ENCODE data around the gene ADAMTS17. TPM values are rescaled to one million over a fixed set of nuclear protein-coding genes. Genes with fewer than 3 reads are reported as not detected.

ADAMTS17 gene
- total RNA-seq, 1 donor from 2014 or later: 1.5 TPM

DNA sequence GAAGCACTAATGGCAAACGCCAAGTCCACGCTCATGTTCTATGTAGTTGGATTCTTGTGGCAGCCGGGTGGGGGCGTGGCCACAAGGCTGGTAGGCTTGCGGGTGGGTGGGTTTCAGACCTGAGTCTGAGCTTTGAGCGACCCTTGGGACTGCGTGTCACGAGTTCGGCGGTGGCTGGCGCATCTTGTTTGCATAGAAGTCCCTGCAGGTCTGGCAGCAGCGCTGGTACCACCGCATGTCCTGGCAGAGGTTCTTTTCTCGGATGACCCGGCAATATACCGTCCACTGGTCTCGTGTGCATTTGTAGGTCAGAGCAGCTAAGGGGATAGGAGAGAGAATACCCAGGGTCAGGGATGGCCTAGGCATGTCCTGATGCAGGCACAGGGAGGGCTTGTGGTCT, 367.5 kb downstream of the ADAMTS17 start:
- H4K20me1 ChIP-seq (ENCODE audit: low read depth): no peaks in the 10 kb centered on the region
- DNase-seq (ENCODE audit: low spot score): no peak

DNA sequence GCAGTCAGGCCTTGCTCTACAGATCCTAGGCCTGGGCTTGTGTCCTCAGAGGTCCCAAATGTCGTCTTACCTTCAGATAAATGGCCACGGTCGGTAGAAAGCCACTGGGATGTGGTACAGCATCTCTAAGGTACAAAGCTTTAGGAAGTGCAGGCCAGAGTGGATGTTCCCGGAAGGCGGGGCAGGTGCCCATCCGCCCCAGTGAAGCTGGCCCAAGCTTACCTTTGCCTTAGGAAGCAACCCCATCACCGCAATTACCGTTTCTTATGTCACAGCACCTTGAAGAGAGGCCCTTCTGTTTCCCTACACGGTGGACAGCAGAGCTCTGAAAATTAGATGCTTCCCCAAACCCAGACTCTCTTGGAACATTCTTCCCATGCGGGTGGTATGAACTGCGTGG, 368.4 kb downstream of the ADAMTS17 start:
- no peak overlapping the region for H3K4me3 Mint-ChIP-seq
- H4K20me1 ChIP-seq (ENCODE audit: low read depth): no peaks in the 10 kb centered on the region
- H3K27ac ChIP-seq: no peak overlapping the region
- no peak for DNase-seq (ENCODE audit: low spot score)
- H3K4me1 ChIP-seq: peaks cover 9% of the 10 kb centered on the region
- no peaks in the 10 kb centered on the region for H3K27me3 ChIP-seq
- peaks cover 4% of the 10 kb centered on the region for H3K27me3 Mint-ChIP-seq (ENCODE audit: insufficient read depth, low read depth)
- TF ChIP-seq EZH2phosphoT487 (IDR thresholded peaks at IDR 0.05) (no peak), EZH2 (IDR thresholded peaks at IDR 0.05) (no peak)
- TF ChIP-seq, protein P1, sequence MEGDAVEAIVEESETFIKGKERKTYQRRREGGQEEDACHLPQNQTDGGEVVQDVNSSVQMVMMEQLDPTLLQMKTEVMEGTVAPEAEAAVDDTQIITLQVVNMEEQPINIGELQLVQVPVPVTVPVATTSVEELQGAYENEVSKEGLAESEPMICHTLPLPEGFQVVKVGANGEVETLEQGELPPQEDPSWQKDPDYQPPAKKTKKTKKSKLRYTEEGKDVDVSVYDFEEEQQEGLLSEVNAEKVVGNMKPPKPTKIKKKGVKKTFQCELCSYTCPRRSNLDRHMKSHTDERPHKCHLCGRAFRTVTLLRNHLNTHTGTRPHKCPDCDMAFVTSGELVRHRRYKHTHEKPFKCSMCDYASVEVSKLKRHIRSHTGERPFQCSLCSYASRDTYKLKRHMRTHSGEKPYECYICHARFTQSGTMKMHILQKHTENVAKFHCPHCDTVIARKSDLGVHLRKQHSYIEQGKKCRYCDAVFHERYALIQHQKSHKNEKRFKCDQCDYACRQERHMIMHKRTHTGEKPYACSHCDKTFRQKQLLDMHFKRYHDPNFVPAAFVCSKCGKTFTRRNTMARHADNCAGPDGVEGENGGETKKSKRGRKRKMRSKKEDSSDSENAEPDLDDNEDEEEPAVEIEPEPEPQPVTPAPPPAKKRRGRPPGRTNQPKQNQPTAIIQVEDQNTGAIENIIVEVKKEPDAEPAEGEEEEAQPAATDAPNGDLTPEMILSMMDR (IDR thresholded peaks at IDR 0.05): no peak
- peaks cover 8% of the 10 kb centered on the region for H3K4me1 Mint-ChIP-seq
- no peak overlapping the region for H2AFZ ChIP-seq (replicated peaks)
- H3K36me3 Mint-ChIP-seq: no peaks in the 10 kb centered on the region
- H3K4me3 ChIP-seq: no peak overlapping the region
- no peaks in the 10 kb centered on the region for H3K9me3 ChIP-seq (ENCODE audit: low read depth)
- H3K9ac ChIP-seq: no peak overlapping the region
- no peaks in the 10 kb centered on the region for H3K79me2 ChIP-seq (ENCODE audit: low read depth)
- no peak overlapping the region for H3K27ac Mint-ChIP-seq
- no peak overlapping the region for H3K4me2 ChIP-seq
- no peaks in the 10 kb centered on the region for H3K9me3 Mint-ChIP-seq
- H3F3A ChIP-seq (ENCODE audit: low read depth): no peaks in the 10 kb centered on the region
- no peaks in the 10 kb centered on the region for H3K36me3 ChIP-seq

More for the DNA sequence above, 367.5 kb downstream of the ADAMTS17 start:
- no peaks in the 10 kb centered on the region for H3K27me3 ChIP-seq
- no peak overlapping the region for H3K4me2 ChIP-seq
- Mint-ChIP-seq H3K4me3 (no peak overlapping the region), H3K36me3 (no peaks in the 10 kb centered on the region), H3K9me3 (no peaks in the 10 kb centered on the region), H3K27me3 (ENCODE audit: insufficient read depth, low read depth) (peaks cover 4% of the 10 kb centered on the region), H3K27ac (no peak overlapping the region), H3K4me1 (peaks cover 8% of the 10 kb centered on the region)
- H3K36me3 ChIP-seq: no peaks in the 10 kb centered on the region
- H2AFZ ChIP-seq (replicated peaks): no peak overlapping the region
- no peak overlapping the region for H3K4me3 ChIP-seq
- H3K4me1 ChIP-seq: peaks cover 9% of the 10 kb centered on the region
- no peaks in the 10 kb centered on the region for H3F3A ChIP-seq (ENCODE audit: low read depth)
- H3K27ac ChIP-seq: no peak overlapping the region
- TF ChIP-seq EZH2phosphoT487 (IDR thresholded peaks at IDR 0.05) (no peak), EZH2 (IDR thresholded peaks at IDR 0.05) (no peak)
- TF ChIP-seq, protein P1 (IDR thresholded peaks at IDR 0.05): no peak
- H3K79me2 ChIP-seq (ENCODE audit: low read depth): no peaks in the 10 kb centered on the region
- no peaks in the 10 kb centered on the region for H3K9me3 ChIP-seq (ENCODE audit: low read depth)
- H3K9ac ChIP-seq: no peak overlapping the region

DNA sequence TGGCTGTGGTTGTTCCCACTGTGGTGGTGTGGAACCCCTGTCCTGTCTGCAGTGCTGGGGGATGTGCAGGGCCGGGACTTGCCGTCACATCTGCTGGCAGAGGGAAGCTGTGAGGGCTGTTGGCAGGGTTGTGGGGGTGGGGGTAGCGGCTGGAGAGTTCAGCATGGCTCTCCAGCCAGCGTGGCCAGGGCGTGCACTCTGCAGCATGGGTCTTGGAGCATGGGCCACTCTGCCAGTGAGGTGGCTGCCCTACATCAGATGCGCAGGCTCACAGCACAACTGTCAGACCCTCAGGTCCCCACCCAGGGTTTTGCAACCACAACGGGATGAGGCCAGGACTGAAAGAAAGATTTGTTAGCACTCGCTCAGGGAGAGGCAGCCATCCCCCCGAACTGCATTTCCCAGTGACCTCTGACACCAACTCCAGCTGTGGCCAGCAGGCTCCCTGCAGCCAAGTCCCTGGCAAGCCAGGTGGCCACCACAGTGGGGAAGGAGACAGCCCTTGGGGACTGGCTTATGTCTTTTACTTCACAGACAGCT, 370.8 kb downstream of the ADAMTS17 start:
- Mint-ChIP-seq H3K36me3 (no peaks in the 10 kb centered on the region), H3K9me3 (no peaks in the 10 kb centered on the region), H3K4me1 (peaks cover 6% of the 10 kb centered on the region), H3K27me3 (ENCODE audit: insufficient read depth, low read depth) (peaks cover 4% of the 10 kb centered on the region), H3K4me3 (no peak overlapping the region), H3K27ac (no peak overlapping the region)
- no peak for TF ChIP-seq EZH2 (IDR thresholded peaks at IDR 0.05)
- TF ChIP-seq EZH2phosphoT487 (IDR thresholded peaks at IDR 0.05): no peak
- TF ChIP-seq, protein P1 (IDR thresholded peaks at IDR 0.05): no peak
- Histone ChIP-seq H3F3A (ENCODE audit: low read depth) (no peaks in the 10 kb centered on the region), H3K36me3 (no peaks in the 10 kb centered on the region), H3K79me2 (ENCODE audit: low read depth) (no peaks in the 10 kb centered on the region), H4K20me1 (ENCODE audit: low read depth) (no peaks in the 10 kb centered on the region), H3K4me2 (peak overlapping the region; percentile 35), H3K4me3 (no peak overlapping the region), H2AFZ (replicated peaks) (peak overlapping the region; percentile 26), H3K4me1 (peaks cover 9% of the 10 kb centered on the region), H3K9me3 (ENCODE audit: low read depth) (no peaks in the 10 kb centered on the region), H3K9ac (no peak overlapping the region), H3K27me3 (no peaks in the 10 kb centered on the region), H3K27ac (no peak overlapping the region)
- peak; percentile 27 for DNase-seq (ENCODE audit: low spot score)

Measured in neural progenitor cell (in vitro differentiated cells).